Measurements from ENCODE around the gene SLC5A9. TPM values are rescaled to one million over a fixed set of nuclear protein-coding genes. Genes with fewer than 3 reads are reported as not detected.

The SLC5A9 gene
- total RNA-seq, 1 experiment from 2014 or later = 3.9 TPM

DNA sequence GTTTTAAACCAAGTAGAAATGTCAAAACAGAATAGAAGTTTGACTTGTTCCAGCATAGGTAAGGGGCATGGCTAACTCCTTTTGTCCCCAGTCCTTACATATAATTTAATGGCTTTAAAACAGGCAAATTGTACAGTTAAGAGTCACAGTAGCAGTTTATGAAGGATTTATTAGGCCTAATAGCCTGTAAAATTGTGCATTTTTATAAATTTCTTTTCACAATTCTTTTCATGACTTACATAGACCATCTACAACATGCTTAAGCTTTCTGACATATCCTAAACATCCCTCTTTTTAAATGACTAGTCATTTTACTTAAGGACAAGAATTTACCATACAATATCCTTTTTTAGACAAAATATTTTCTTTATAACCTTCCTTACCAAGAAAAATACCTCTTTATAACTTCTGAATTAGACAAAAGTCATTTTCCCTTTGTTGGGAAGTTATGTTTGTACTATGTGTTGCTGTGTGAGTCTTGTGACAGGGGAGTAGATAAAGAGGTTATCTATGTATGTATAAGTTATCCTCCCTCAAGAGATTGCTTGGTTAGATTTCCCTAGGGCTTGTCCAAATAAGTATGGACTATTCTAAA is 34.5 kb upstream of the SLC5A9 start:
- Mint-ChIP-seq H3K27ac (ENCODE audit: unreplicated experiment) (no peak overlapping the region), H3K36me3 (ENCODE audit: insufficient read depth, unreplicated experiment) (no peaks in the 10 kb centered on the region), H3K4me1 (ENCODE audit: low read depth, unreplicated experiment) (no peaks in the 10 kb centered on the region), H3K4me3 (ENCODE audit: unreplicated experiment) (no peak overlapping the region), H3K9me3 (ENCODE audit: unreplicated experiment) (peaks cover 57% of the 10 kb centered on the region), H3K27me3 (ENCODE audit: insufficient read depth, unreplicated experiment) (no peaks in the 10 kb centered on the region)
- intact Hi-C loops (cut with micrococcal nuclease; ENCODE audit: unreplicated experiment) = no loop called here
- BruUV-seq (replicated peaks) = no TSS peak
- Histone ChIP-seq H3K4me1 (no peaks in the 10 kb centered on the region), H3K9me3 (peaks cover 10% of the 10 kb centered on the region), H3K4me3 (ENCODE audit: low read depth, low read length) (no peak overlapping the region), H3K27me3 (replicated peaks; ENCODE audit: control insufficient read depth, insufficient read depth, low read length) (no peaks in the 10 kb centered on the region), H3K36me3 (ENCODE audit: control insufficient read depth, insufficient read depth, low read length) (no peaks in the 10 kb centered on the region)
- CTCF ChIA-PET = no interaction called here
- POLR2A ChIA-PET = no interaction called here
- no peak for DNase-seq
- TF ChIP-seq CTCF (IDR thresholded peaks at IDR 0.05; ENCODE audit: insufficient read depth in 1 of 2, low read depth in 1 of 2, low read length in 1 of 2, severe bottlenecking in 1 of 2, unreplicated experiment in 1 of 2) = no peak

DNA sequence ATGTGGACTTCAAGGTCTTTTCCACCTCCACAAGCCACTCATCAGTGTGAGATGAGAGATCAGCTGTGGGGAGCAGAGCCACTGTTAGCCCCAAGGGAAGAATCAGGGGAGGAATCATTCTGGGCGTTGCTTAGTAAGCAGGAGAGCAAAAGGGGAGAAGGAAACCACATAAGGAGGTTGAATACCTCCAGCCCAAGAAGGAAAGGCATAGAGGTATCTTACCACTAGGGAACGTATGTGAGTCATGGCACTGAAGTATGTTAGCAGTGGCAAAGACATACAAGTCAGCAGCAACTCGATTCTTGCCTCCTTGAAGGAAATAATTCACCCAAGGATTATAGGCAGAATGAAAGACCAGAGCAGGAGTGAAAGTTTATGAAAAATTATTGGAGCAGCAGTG is 31.6 kb upstream of the SLC5A9 start:
- Mint-ChIP-seq H3K36me3 (ENCODE audit: insufficient read depth, unreplicated experiment) (no peaks in the 10 kb centered on the region), H3K27ac (ENCODE audit: unreplicated experiment) (no peak overlapping the region), H3K9me3 (ENCODE audit: unreplicated experiment) (peaks cover 44% of the 10 kb centered on the region), H3K4me1 (ENCODE audit: low read depth, unreplicated experiment) (no peaks in the 10 kb centered on the region), H3K4me3 (ENCODE audit: unreplicated experiment) (no peak overlapping the region), H3K27me3 (ENCODE audit: insufficient read depth, unreplicated experiment) (no peaks in the 10 kb centered on the region)
- CTCF ChIA-PET = no interaction called here
- TF ChIP-seq CTCF (IDR thresholded peaks at IDR 0.05; ENCODE audit: insufficient read depth in 1 of 2, low read depth in 1 of 2, low read length in 1 of 2, severe bottlenecking in 1 of 2, unreplicated experiment in 1 of 2) = no peak
- Histone ChIP-seq H3K4me1 (no peaks in the 10 kb centered on the region), H3K36me3 (ENCODE audit: control insufficient read depth, insufficient read depth, low read length) (no peaks in the 10 kb centered on the region), H3K4me3 (ENCODE audit: low read depth, low read length) (no peak overlapping the region), H3K27me3 (replicated peaks; ENCODE audit: control insufficient read depth, insufficient read depth, low read length) (no peaks in the 10 kb centered on the region), H3K9me3 (peaks cover 10% of the 10 kb centered on the region)
- POLR2A ChIA-PET = no interaction called here
- intact Hi-C loops (cut with micrococcal nuclease; ENCODE audit: unreplicated experiment) = no loop called here
- BruUV-seq (replicated peaks) = no TSS peak
- DNase-seq = no peak

GRCh38 chr1:48194801-48195200 is 27.7 kb upstream of the SLC5A9 start:
- peaks cover 17% of the 10 kb centered on the region for H3K9me3 Mint-ChIP-seq (ENCODE audit: unreplicated experiment)
- Histone ChIP-seq H3K9me3 (no peaks in the 10 kb centered on the region), H3K4me1 (no peaks in the 10 kb centered on the region), H3K36me3 (ENCODE audit: control insufficient read depth, insufficient read depth, low read length) (no peaks in the 10 kb centered on the region), H3K4me3 (ENCODE audit: low read depth, low read length) (no peak overlapping the region), H3K27me3 (replicated peaks; ENCODE audit: control insufficient read depth, insufficient read depth, low read length) (no peaks in the 10 kb centered on the region)
- H3K36me3 Mint-ChIP-seq (ENCODE audit: insufficient read depth, unreplicated experiment) = no peaks in the 10 kb centered on the region
- no peak for DNase-seq
- no peaks in the 10 kb centered on the region for H3K4me1 Mint-ChIP-seq (ENCODE audit: low read depth, unreplicated experiment)
- ChIA-PET CTCF (interaction anchor here (0.6 kb wide), 1 partner anchor 42 kb away, joined by 3 read pairs; no protein-coding TSS in a partner anchor), POLR2A (no interaction called here)
- intact Hi-C loops (cut with micrococcal nuclease; ENCODE audit: unreplicated experiment) = no loop called here
- no peaks in the 10 kb centered on the region for H3K27me3 Mint-ChIP-seq (ENCODE audit: insufficient read depth, unreplicated experiment)
- H3K4me3 Mint-ChIP-seq (ENCODE audit: unreplicated experiment) = no peak overlapping the region
- BruUV-seq (replicated peaks) = no TSS peak
- no peak overlapping the region for H3K27ac Mint-ChIP-seq (ENCODE audit: unreplicated experiment)
- no peak for TF ChIP-seq CTCF (IDR thresholded peaks at IDR 0.05; ENCODE audit: insufficient read depth in 1 of 2, low read depth in 1 of 2, low read length in 1 of 2, severe bottlenecking in 1 of 2, unreplicated experiment in 1 of 2)
